Stimulated activated CD8-positive, alpha-beta memory T cell treated with anti-CD3 and anti-CD28 coated beads, Interleukin-4, amount 100 ng/mL, for 1 hour (primary cell): ENCODE measurements around the gene EMP2.

Experiments
- DNase-seq, 2 donors: peaks; one replicate each; pipeline ENCODE4 v3.0.0-alpha.2; 2020; ENCODE audit warnings: low read depth in 2 of 2, low spot score in 1 of 2

Gene EMP2

GRCh38 chr16:10493276-10493675 lies 87.1 kb downstream of the EMP2 start:
- no peak for DNase-seq

- DNase-seq: no peak
These were observed 90.3 kb downstream of the EMP2 start for GRCh38 chr16:10490141-10490540.

GRCh38 chr16:10485698-10486382 lies 94.6 kb downstream of the EMP2 start:
- DNase-seq: no peak

GRCh38 chr16:10485159-10485558 lies 95.2 kb downstream of the EMP2 start:
- no peak for DNase-seq

- no peak for DNase-seq
These were observed 100.2 kb downstream of the EMP2 start for GRCh38 chr16:10480151-10480550.
